HUES6 (cell line): Measurements from ENCODE around the gene SPPL2B.
"Not testable (repeated sequence)": the region's sequence is repeated elsewhere in the genome, so short reads cannot be mapped to it uniquely, and the experiment has no call there.

Experiments used
- H3K27ac ChIP-seq: 2 replicates; pipeline ENCODE4 v1.7.0; 2013; ENCODE audit warnings: low read depth, mild to moderate bottlenecking, low read length, inconsistent platforms
- H3K27me3 ChIP-seq: 2 replicates; pipeline ENCODE4 v1.6.1; 2013; ENCODE audit warnings: low read length; ENCODE audit not compliant: control insufficient read depth, insufficient read depth
- H3K36me3 ChIP-seq: 2 replicates; pipeline ENCODE4 v1.6.1; 2013; ENCODE audit warnings: low read length; ENCODE audit not compliant: control insufficient read depth, insufficient read depth
- H3K4me1 ChIP-seq: 2 replicates; pipeline ENCODE4 v1.6.1; 2013; ENCODE audit warnings: low read length; ENCODE audit not compliant: control insufficient read depth, insufficient read depth
- H3K4me3 ChIP-seq: 2 replicates; pipeline ENCODE4 v1.5.1; 2013; ENCODE audit warnings: low read depth, low read length
- H3K9ac ChIP-seq: one replicate; pipeline ENCODE4 v1.6.1; 2013; ENCODE audit warnings: mild to moderate bottlenecking, low read length
- H3K9me3 ChIP-seq: 2 replicates; pipeline ENCODE4 v1.6.1; 2013; ENCODE audit warnings: low read depth, low read length; ENCODE audit not compliant: control insufficient read depth, insufficient read depth

The SPPL2B gene

GRCh38 chr19:2376784-2377519, 48.5 kb downstream of the SPPL2B start:
- H3K9me3 ChIP-seq, result peaks cover 12% of the 10 kb centered on the region
- H3K4me1 ChIP-seq, result no peaks in the 10 kb centered on the region
- H3K27ac ChIP-seq, result no peak overlapping the region
- no peak overlapping the region for H3K9ac ChIP-seq
- H3K27me3 ChIP-seq, result no peaks in the 10 kb centered on the region
- H3K4me3 ChIP-seq, result no peak overlapping the region
- no peaks in the 10 kb centered on the region for H3K36me3 ChIP-seq

GRCh38 chr19:2380567-2380966, 52.1 kb downstream of the SPPL2B start:
- H3K36me3 ChIP-seq, result no peaks in the 10 kb centered on the region
- H3K4me1 ChIP-seq, result no peaks in the 10 kb centered on the region
- H3K4me3 ChIP-seq, result no peak overlapping the region
- H3K27ac ChIP-seq, result no peak overlapping the region
- H3K9ac ChIP-seq, result no peak overlapping the region
- peaks cover 12% of the 10 kb centered on the region for H3K9me3 ChIP-seq
- H3K27me3 ChIP-seq, result no peaks in the 10 kb centered on the region

GRCh38 chr19:2381148-2381820, 52.8 kb downstream of the SPPL2B start:
- peaks cover 12% of the 10 kb centered on the region for H3K9me3 ChIP-seq
- no peak overlapping the region for H3K9ac ChIP-seq
- H3K27me3 ChIP-seq, result no peaks in the 10 kb centered on the region
- H3K36me3 ChIP-seq, result no peaks in the 10 kb centered on the region
- no peaks in the 10 kb centered on the region for H3K4me1 ChIP-seq
- H3K4me3 ChIP-seq, result no peak overlapping the region
- H3K27ac ChIP-seq, result no peak overlapping the region

GRCh38 chr19:2382530-2383222, 54.2 kb downstream of the SPPL2B start:
- no peaks in the 10 kb centered on the region for H3K4me1 ChIP-seq
- peaks cover 12% of the 10 kb centered on the region for H3K9me3 ChIP-seq
- H3K36me3 ChIP-seq, result no peaks in the 10 kb centered on the region
- H3K9ac ChIP-seq, result no peak overlapping the region
- no peak overlapping the region for H3K27ac ChIP-seq
- no peak overlapping the region for H3K4me3 ChIP-seq
- H3K27me3 ChIP-seq, result no peaks in the 10 kb centered on the region

GRCh38 chr19:2385053-2385721, 56.7 kb downstream of the SPPL2B start:
- Histone ChIP-seq H3K9ac (peak overlapping the region; percentile 18), H3K27ac (no peak overlapping the region), H3K36me3 (no peaks in the 10 kb centered on the region), H3K4me3 (peak overlapping the region; percentile 37), H3K27me3 (no peaks in the 10 kb centered on the region), H3K4me1 (no peaks in the 10 kb centered on the region), H3K9me3 (peaks cover 5% of the 10 kb centered on the region)

GRCh38 chr19:2387367-2388288, 59.1 kb downstream of the SPPL2B start:
- Histone ChIP-seq H3K4me3 (no peak overlapping the region), H3K4me1 (no peaks in the 10 kb centered on the region), H3K27me3 (no peaks in the 10 kb centered on the region), H3K9ac (no peak overlapping the region), H3K27ac (no peak overlapping the region), H3K9me3 (no peaks in the 10 kb centered on the region), H3K36me3 (no peaks in the 10 kb centered on the region)

GRCh38 chr19:2389594-2389993, 61.1 kb downstream of the SPPL2B start:
- Histone ChIP-seq H3K36me3 (no peaks in the 10 kb centered on the region), H3K4me1 (no peaks in the 10 kb centered on the region), H3K4me3 (no peak overlapping the region), H3K9ac (no peak overlapping the region), H3K27me3 (no peaks in the 10 kb centered on the region), H3K27ac (no peak overlapping the region), H3K9me3 (no peaks in the 10 kb centered on the region)

GRCh38 chr19:2391118-2391725, 62.7 kb downstream of the SPPL2B start:
- Histone ChIP-seq H3K4me1 (no peaks in the 10 kb centered on the region), H3K27me3 (no peaks in the 10 kb centered on the region), H3K4me3 (no peak overlapping the region), H3K27ac (no peak overlapping the region), H3K9ac (no peak overlapping the region), H3K36me3 (no peaks in the 10 kb centered on the region), H3K9me3 (no peaks in the 10 kb centered on the region)

GRCh38 chr19:2392366-2392765, 63.9 kb downstream of the SPPL2B start:
- Histone ChIP-seq H3K9me3 (no peaks in the 10 kb centered on the region), H3K9ac (no peak overlapping the region), H3K27me3 (no peaks in the 10 kb centered on the region), H3K4me1 (no peaks in the 10 kb centered on the region), H3K27ac (no peak overlapping the region), H3K36me3 (no peaks in the 10 kb centered on the region), H3K4me3 (no peak overlapping the region)

- H3K9me3 ChIP-seq, H3K36me3 ChIP-seq, H3K4me1 ChIP-seq, H3K27me3 ChIP-seq, H3K4me3 ChIP-seq, H3K27ac ChIP-seq, H3K9ac ChIP-seq: not testable (repeated sequence)
Observed at GRCh38 chr19:2392899-2393298, 64.4 kb downstream of the SPPL2B start.
